ENCODE measurements around the gene GRK5.

Gene GRK5

GRCh38 chr10:119166118-119166500 lies 41.3 kb upstream of the GRK5 start:
- Histone ChIP-seq H3K4me3 (ENCODE audit: low read depth, low read length) (peak overlapping the region; percentile 77), H3K27me3 (replicated peaks) (no peaks in the 10 kb centered on the region), H3K36me3 (replicated peaks) (peaks cover 26% of the 10 kb centered on the region), H3K27ac (no peak overlapping the region)
- in situ Hi-C loops (cut with HindIII; ENCODE audit: low pct_ligation_motif_present, low sequenced_read_pairs): no loop called here
- no peak for DNase-seq
- TF ChIP-seq, protein P1, sequence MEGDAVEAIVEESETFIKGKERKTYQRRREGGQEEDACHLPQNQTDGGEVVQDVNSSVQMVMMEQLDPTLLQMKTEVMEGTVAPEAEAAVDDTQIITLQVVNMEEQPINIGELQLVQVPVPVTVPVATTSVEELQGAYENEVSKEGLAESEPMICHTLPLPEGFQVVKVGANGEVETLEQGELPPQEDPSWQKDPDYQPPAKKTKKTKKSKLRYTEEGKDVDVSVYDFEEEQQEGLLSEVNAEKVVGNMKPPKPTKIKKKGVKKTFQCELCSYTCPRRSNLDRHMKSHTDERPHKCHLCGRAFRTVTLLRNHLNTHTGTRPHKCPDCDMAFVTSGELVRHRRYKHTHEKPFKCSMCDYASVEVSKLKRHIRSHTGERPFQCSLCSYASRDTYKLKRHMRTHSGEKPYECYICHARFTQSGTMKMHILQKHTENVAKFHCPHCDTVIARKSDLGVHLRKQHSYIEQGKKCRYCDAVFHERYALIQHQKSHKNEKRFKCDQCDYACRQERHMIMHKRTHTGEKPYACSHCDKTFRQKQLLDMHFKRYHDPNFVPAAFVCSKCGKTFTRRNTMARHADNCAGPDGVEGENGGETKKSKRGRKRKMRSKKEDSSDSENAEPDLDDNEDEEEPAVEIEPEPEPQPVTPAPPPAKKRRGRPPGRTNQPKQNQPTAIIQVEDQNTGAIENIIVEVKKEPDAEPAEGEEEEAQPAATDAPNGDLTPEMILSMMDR (IDR thresholded peaks at IDR 0.05; ENCODE audit: low read depth, low read length, missing control alignments): no peak

DNA sequence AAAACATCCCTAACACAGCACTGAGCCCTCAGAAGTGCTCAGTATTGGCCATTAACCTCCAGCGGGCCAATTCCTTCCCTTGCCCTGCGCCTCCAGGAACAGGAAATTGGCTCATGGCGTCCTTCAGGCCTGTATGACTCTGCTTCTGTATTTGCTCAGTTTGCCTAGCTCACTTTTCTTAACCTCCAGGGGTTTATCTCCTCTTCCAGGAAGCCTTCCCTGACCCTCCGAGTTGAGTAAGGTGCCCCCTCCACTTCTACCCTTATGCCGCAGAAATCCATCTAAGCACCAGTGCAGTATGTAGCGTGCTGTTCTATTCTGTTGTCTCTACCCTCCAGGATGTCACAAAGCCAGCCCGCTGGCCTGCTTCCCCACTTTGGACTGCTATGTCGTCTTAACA lies 40.8 kb upstream of the GRK5 start:
- Histone ChIP-seq H3K36me3 (replicated peaks) (peaks cover 31% of the 10 kb centered on the region), H3K4me3 (ENCODE audit: low read depth, low read length) (no peak overlapping the region), H3K27me3 (replicated peaks) (no peaks in the 10 kb centered on the region), H3K27ac (no peak overlapping the region)
- TF ChIP-seq, protein P1 (IDR thresholded peaks at IDR 0.05; ENCODE audit: low read depth, low read length, missing control alignments): no peak
- DNase-seq: no peak
- in situ Hi-C loops (cut with HindIII; ENCODE audit: low pct_ligation_motif_present, low sequenced_read_pairs): no loop called here

GRCh38 chr10:119167041-119167440 lies 40.3 kb upstream of the GRK5 start:
- Histone ChIP-seq H3K36me3 (replicated peaks) (peaks cover 35% of the 10 kb centered on the region), H3K4me3 (ENCODE audit: low read depth, low read length) (no peak overlapping the region), H3K27ac (no peak overlapping the region), H3K27me3 (replicated peaks) (no peaks in the 10 kb centered on the region)
- in situ Hi-C loops (cut with HindIII; ENCODE audit: low pct_ligation_motif_present, low sequenced_read_pairs): no loop called here
- TF ChIP-seq, protein P1 (IDR thresholded peaks at IDR 0.05; ENCODE audit: low read depth, low read length, missing control alignments): no peak
- no peak for DNase-seq

DNA sequence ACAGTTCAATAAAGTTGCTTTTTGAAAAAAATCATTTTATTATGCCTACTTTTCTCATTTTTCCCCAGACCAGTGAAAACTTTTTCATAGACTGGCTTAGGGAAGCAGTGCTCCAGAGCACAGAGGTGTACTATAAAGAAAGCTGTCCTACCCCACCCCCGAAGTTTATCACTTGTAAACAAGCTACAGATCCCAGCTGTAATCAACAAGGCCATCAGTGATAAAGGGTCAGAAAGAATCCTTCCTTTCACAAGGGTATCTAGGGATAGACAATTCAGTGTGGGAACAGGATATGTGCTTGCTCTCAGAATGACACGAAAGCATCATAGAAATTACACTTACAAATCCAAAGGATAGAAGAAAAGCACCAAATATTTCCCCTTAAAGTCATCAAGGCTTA lies 33.3 kb upstream of the GRK5 start:
- no peaks in the 10 kb centered on the region for H3K27me3 ChIP-seq (replicated peaks)
- no peak for DNase-seq
- no peak overlapping the region for H3K27ac ChIP-seq
- in situ Hi-C loops (cut with HindIII; ENCODE audit: low pct_ligation_motif_present, low sequenced_read_pairs): no loop called here
- no peak overlapping the region for H3K4me3 ChIP-seq (ENCODE audit: low read depth, low read length)
- H3K36me3 ChIP-seq (replicated peaks): peaks cover 36% of the 10 kb centered on the region
- TF ChIP-seq, protein P1 (IDR thresholded peaks at IDR 0.05; ENCODE audit: low read depth, low read length, missing control alignments): no peak

GRCh38 chr10:119176166-119176565 lies 31.2 kb upstream of the GRK5 start:
- in situ Hi-C loops (cut with HindIII; ENCODE audit: low pct_ligation_motif_present, low sequenced_read_pairs): no loop called here
- TF ChIP-seq, protein P1 (IDR thresholded peaks at IDR 0.05; ENCODE audit: low read depth, low read length, missing control alignments): no peak
- DNase-seq: no peak
- Histone ChIP-seq H3K27ac (no peak overlapping the region), H3K27me3 (replicated peaks) (no peaks in the 10 kb centered on the region), H3K4me3 (ENCODE audit: low read depth, low read length) (no peak overlapping the region), H3K36me3 (replicated peaks) (peaks cover 22% of the 10 kb centered on the region)

DNA sequence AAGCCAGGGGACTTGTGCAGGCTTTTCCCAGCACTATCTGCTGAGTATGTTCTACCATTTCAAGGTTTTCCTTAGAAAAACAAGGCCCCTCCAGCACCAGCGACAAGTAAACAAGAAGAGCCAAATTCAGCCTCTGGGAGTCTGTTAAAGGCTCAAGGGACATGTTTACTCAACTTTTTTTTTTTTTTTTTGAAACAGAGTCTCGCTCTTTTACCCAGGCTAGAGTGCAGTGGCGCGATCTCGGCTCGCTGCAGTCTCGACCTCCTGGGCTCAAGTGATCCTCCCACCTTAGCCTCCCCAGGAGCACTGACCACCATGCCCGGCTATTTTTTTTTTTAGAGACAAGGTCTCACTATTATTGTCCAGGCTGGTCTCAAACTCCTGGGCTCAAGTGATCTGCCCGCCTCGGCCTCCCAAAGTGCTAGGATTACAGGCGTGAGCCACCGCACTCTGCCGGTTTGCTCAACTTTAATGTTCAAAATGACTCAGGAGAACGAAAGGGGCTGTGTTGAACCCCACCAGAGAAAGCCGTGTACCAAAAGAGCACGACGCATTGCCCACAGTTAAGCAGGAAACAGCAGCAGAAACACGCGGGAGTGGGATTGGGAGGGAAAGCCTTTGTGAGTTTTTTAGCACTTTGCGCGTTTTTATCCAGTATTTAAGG lies 29.5 kb upstream of the GRK5 start:
- peaks cover 8% of the 10 kb centered on the region for H3K36me3 ChIP-seq (replicated peaks)
- TF ChIP-seq, protein P1 (IDR thresholded peaks at IDR 0.05; ENCODE audit: low read depth, low read length, missing control alignments): no peak
- H3K27ac ChIP-seq: peak overlapping the region; percentile 88
- H3K4me3 ChIP-seq (ENCODE audit: low read depth, low read length): peak overlapping the region; percentile 97
- in situ Hi-C loops (cut with HindIII; ENCODE audit: low pct_ligation_motif_present, low sequenced_read_pairs): no loop called here
- peak; percentile 16 for DNase-seq
- H3K27me3 ChIP-seq (replicated peaks): no peaks in the 10 kb centered on the region

All from brain microvascular endothelial cell (primary cell).